Activated T-cell treated with anti-CD3 and anti-CD28 coated beads for 24 hours (primary cell): ENCODE data around the gene ZBTB4.

Experiments
- DNase-seq: peaks from one replicate; pipeline ENCODE4 v3.0.0-alpha.2; 2020; ENCODE audit warnings: low read depth

ZBTB4 gene

DNA sequence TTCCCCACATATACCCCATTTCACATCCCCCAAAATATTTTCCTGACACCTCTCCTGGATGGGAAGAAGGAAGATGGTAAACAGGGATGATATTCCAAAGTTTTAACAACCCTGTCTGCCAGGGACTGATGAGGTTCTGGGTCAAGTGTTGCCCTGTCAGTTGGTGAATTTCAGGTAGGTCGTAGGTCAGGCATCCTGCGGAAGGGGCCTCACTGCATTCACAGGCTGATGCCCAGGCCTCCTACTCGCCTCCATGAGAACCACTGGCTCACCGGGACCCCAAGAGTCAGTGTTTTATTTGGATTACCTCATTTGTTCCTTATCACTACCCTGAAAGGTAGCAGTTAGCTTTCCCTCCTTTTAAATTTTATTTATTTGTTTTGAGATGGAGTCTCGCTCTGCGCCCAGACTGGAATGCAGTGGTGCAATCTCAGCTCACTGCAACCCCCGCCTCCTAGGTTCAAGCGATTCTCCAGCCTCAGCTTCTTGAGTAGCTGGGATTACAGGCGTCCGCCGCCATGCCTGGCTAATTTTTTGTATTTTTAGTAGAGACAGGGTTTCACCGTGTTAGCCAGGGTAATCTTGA, 10.5 kb downstream of the ZBTB4 start:
- DNase-seq, result no peak

DNA sequence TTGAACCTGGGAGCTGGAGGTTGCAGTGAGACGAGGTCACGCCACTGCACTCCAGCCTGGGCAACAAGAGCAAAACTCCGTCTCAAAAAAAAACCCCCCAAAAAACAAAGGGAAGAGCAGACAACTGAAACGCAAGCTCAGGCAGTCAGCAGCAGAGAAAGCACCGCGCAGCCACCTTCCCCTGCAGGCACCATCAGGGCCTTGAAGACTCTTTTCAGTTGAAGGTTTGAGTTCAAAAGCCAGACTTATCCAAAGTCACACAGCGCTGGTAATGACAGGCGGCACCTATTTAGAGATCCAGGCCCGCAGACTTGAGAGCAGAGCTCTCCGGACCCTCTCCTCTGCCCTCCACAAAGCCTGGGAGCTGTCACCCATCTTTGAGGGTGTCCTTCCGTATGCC, 11.1 kb downstream of the ZBTB4 start:
- DNase-seq, result no peak

GRCh38 chr17:7467498-7467897, 11.9 kb downstream of the ZBTB4 start:
- no peak for DNase-seq

- no peak for DNase-seq
These were observed 12.6 kb downstream of the ZBTB4 start for GRCh38 chr17:7466639-7467341.

DNA sequence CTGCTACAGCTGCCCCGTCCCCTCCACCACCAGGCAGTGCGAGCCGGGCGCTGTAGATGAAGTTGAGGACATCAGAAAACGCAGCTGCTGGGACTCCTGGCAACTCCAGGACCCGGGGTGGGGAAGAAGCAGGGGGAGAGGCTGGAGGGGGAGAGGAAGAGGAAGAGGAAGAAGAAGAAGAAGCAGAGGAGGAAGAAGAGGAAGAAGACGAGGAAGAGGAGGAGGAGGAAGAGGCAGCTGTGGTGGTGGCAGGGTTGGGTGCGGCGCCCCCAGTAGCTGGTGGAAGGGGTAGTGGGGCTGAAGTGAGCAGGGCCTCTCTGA, 13.2 kb downstream of the ZBTB4 start:
- no peak for DNase-seq

- DNase-seq, result no peak
These were observed 13.7 kb downstream of the ZBTB4 start for GRCh38 chr17:7465597-7466275.

DNA sequence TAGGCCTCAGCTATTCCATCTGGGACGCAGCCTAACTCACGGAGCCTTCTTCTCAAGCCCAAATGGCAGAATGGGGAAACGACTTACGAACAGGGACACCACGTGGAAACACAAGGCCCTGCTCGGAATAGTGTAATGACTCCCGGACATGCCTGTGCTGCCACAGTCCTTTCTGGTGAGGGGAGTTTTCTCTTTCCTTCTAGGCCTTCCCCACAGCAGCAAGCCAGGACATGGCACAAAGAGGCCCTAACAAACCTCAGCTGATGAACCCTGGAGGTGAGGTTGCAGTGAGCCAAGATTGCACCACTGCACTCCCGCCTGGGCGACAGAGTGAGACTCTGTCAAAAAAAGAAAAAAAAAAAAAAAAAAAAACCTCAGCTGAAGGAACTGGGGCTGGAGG, 15.3 kb downstream of the ZBTB4 start:
- DNase-seq, result no peak

- no peak for DNase-seq
These were observed 16.0 kb downstream of the ZBTB4 start for GRCh38 chr17:7463372-7463846.

- no peak for DNase-seq
These were observed 16.7 kb downstream of the ZBTB4 start for GRCh38 chr17:7462474-7463371.

GRCh38 chr17:7460850-7461660, 18.4 kb downstream of the ZBTB4 start:
- no peak for DNase-seq

- no peak for DNase-seq
These were observed 19.4 kb downstream of the ZBTB4 start for GRCh38 chr17:7459961-7460545.

DNA sequence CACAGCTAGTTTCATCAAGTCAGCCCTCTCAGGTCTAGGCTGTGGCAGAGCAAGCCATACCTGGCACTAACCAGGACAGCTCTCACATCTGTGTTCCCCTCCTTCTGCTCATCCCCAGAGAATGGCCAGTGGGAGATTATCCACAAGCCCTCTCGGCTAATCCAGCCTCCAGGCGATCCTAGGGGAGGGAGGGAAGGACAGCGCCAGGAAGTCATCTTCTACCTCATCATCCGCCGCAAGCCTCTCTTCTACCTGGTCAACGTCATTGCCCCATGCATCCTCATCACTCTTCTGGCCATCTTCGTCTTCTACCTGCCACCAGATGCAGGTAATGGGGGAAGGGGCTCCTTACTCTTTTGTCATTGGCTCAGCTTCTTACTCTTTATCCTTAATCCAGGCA, 31.0 kb downstream of the ZBTB4 start:
- no peak for DNase-seq

DNA sequence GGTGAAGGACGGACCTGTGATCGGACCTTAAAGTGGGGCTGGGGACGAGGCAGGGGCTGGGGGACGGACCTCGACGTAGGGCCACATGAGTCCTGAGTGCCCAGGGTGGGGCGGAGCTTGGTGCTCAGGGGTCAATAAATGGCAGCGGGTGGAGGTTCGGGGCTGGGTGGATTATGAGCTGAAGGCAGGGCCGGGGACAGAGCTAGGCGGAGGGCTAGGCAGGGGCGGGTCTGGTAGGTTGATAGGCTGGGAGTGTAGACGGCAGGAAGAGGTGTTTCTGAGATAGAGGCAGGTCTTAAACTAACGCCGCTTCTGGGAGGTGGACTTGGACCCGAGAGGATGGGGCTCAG, 33.8 kb downstream of the ZBTB4 start:
- DNase-seq, result no peak

DNA sequence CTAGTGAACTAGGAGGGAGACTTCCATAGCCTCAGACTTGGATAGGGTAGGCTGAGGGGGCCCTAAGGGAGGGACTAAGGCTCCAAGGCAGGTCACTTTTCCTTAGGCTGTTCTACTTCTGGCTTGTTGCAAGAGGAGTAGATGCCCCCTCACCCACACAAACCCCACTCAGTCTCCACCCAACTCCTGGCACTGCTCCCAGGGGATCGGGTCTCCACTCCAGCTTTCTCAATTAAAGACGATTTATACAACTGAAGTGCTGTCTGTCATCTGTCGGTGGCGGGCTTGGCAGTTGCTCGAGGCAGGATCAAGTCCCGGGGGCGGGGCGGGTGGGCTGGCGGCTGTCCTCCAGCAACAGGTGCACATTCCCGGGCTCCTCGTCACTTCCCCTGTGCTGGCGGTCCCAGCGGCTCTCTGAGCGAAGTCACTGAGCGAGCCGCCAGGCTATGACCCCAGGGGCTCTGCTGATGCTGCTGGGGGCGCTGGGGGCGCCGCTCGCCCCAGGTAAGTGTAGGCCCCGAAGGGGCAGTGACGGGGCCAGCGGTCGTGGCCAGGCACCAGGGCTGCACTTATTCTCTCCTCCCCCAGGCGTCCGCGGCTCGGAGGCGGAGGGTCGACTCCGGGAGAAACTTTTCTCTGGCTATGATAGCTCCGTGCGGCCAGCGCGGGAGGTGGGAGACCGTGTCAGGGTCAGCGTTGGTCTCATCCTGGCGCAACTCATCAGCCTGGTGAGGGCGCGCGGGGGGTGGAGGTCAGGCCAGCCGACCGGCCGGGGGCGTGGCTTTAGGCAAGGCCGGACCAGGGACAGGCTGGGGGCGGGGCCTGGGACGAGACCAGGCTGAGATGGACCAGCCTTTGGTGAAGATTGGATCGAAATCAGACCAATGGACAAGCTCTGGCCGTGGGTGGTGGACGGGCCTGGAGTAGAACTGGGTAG, 34.5 kb downstream of the ZBTB4 start, which contains the start of gene CHRNB1:
Gene CHRNB1, plus strand, starts transcription at position 380 of the 937 bp plus-strand sequence. Its CDS starts 67 bp downstream, at position 447.
- no peak for DNase-seq

DNA sequence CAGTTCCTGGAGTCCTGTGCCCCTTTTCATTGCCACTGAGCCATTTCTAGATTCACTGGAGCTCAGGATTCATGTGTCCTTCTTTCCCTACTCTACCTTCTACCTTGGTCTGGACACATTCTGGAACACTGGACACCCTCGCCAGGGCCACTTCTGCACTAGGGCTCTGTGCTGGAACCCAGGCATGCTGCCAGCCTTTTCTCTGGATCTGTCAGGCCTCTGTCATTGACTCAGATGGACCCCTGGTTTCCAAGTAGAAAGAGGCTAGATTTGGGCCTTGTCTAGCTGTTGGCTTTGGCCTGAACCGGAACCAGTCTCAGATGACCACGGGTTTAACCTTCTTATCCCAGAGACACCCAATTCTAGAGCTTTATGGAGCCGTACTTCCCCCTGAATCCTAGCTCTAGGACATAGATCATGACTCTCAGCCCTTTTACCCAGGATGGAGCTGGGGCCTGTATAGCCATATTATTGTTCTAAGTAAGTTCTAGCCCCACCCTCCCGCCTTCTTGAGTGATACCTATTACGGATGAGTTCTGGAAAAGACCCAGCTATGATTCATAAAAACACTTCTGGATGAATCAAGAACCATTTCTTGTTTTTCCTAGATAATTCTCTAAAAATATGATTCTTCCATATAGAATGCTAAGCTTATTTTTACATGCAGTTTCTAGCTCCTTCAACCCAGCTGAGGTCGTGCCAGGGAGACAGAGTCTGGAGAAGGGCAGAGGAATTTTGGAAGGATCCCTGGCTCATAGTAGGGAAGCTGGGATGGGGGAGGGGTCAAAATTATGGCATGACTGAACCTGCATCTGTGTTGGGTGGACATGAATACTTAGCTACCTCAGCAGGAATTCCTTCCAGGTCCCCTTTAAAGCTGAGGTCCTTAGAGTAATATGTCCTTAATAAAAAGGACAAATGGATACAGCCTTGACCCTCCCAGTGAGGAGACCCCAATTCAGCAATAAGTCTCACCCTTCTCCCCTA, 35.6 kb downstream of the ZBTB4 start:
- no peak for DNase-seq

DNA sequence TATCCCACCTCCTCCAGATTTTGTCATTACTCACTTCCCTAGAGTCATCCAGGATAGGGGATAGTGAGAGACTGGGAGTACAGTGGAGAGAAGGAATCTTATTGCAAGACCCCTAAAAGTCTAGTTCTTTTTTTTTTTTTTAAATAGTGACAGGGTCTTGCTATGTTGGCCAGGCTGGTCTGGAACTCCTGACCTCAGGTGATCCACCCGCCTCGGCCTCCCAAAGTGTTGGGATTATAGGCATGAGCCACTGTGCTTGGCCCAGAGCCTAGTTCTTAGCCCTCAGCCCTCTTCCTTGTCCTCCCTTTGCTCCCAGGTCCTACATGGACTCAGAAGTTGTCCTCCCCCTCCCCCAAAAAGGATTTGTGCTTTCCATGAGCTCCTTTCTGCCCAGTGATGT, 37.3 kb downstream of the ZBTB4 start:
- no peak for DNase-seq

DNA sequence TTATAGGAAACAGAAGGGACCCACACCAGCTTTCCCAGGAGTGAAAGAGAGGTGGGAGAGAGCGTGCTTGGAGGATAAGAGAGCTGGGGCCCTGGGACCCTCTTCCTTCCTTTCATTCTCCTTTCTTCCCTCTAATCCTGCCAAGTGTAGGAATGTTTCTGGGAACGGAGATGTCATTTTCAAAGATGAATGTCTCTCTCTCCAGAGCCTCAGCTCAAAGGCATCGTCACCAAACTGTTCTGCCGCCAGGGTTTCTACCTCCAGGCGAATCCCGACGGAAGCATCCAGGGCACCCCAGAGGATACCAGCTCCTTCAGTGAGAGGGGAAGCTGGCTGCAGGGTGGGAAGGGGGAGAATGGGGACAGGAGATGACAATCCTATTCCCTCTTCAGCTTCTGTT, 38.2 kb downstream of the ZBTB4 start:
- no peak for DNase-seq

- DNase-seq, result no peak
These were observed 38.6 kb downstream of the ZBTB4 start for GRCh38 chr17:7440834-7441195.
